CD4-positive, alpha-beta T cell treated with Interleukin-15 for 1 hour (primary cell): ENCODE measurements around the gene EDNRB.
"Not testable (repeated sequence)": the region's sequence is repeated elsewhere in the genome, so short reads cannot be mapped to it uniquely, and the experiment has no call there.

Experiments
- DNase-seq: peaks from one replicate; pipeline ENCODE4 v3.0.0-alpha.2; 2020

Gene EDNRB

GRCh38 chr13:77894743-77895142, 23.9 kb downstream of the EDNRB start:
- DNase-seq, result no peak

GRCh38 chr13:77893066-77893465, 25.6 kb downstream of the EDNRB start:
- DNase-seq, result no peak

GRCh38 chr13:77892491-77892890, 26.1 kb downstream of the EDNRB start:
- DNase-seq, result no peak

GRCh38 chr13:77891486-77891885, 27.1 kb downstream of the EDNRB start:
- DNase-seq, result no peak

DNA sequence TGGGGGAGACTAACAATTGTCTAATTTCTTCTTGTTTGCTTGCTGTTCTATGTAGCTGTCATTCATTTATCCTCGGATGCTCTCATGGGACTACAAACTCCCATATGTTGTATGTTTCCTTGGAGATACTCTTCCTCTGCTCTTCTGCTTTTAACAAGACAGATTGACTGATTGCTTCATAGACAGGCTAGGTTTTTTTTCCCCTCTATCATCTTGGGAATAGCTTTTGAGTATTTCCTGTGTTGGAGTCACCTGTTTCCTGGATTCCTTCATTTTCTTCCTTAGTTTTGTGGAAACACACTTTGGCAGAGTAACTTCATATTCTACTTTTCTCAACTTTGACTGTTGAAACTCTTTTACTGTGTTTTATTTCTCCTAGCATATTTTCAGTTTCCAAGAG, 27.6 kb downstream of the EDNRB start:
- no peak for DNase-seq

DNA sequence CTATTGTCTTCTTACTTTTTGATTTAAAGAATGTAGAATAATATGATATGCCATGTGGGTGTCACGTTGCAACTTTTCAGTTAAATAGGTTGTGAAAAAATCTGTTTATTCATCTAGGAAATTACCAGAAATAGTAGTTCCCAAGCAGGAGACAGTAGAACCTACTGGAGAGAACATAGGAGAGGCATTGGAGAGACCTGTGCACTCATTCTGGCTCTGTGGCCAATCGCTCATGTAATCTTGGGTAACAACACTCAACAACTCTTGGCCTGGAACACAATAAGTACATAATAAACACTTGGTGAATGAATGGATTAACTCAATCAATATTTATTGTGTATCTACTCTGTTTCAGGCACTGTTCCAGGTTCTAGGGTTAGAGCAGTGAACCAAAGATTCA, 35.3 kb downstream of the EDNRB start:
- no peak for DNase-seq

- DNase-seq, result no peak
These were observed 40.4 kb downstream of the EDNRB start for GRCh38 chr13:77878190-77878589.

DNA sequence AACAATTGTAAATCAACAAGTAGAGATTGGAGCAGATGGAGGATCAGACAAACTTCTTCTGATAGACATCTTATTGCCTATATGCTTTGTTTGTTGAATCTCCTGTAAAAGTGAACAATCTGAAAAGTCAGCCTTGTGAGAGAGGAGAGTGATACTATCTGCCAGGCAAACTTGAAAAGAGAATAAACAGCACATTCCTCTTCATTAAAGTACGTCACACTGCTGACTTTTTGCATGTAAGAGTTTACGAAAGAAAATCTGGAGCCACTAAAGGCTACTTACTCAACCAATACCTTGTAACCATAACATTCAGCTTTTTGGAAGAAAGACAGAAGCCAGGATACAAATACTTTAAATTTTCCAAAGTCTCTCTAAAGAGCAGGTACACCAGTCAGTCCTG, 42.5 kb downstream of the EDNRB start:
- DNase-seq, result no peak

GRCh38 chr13:77874406-77874805, 44.2 kb downstream of the EDNRB start:
- no peak for DNase-seq

GRCh38 chr13:77872995-77873394, 45.6 kb downstream of the EDNRB start:
- DNase-seq, result no peak

- no peak for DNase-seq
These were observed 47.0 kb downstream of the EDNRB start for GRCh38 chr13:77871596-77871995.

GRCh38 chr13:77868717-77869116, 49.9 kb downstream of the EDNRB start:
- no peak for DNase-seq

DNA sequence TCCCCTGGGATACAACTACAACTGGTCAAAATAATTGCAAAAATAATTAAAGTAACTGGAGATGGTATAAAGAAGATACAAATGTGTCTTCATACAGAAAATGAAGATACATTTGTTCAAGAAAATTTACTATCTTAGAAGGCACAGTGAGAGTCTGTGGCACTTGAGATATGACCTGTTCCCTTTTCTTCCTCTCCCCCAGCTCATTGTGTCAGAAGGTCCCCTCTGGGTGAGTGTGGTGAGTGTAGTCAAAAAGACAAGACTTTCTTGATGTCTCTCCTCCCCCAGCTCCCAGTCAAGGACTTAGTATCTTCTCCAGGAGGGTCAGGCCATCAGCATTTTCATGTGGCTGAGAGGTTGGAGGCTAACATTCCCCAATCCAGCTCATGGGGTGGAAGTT, 51.7 kb downstream of the EDNRB start:
- DNase-seq, result no peak

DNA sequence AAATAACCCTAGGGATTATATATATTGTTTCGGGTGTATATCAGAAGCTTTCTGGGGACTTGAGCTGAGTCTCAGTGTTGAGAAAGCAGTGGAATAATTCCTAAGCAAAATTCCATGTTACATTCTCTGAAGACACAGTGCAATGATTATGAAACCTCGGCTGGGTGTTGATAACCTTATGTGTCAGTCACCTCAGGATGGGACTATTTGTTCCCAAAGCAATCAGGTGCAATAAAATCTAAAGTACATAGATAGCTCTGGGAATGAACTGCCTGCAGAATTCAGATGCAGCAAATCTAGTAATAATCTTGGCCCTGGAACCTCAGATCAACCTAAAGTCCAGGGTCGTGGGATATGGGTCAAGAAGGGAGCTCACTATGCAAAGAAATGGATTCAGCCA, 53.0 kb downstream of the EDNRB start:
- no peak for DNase-seq

DNA sequence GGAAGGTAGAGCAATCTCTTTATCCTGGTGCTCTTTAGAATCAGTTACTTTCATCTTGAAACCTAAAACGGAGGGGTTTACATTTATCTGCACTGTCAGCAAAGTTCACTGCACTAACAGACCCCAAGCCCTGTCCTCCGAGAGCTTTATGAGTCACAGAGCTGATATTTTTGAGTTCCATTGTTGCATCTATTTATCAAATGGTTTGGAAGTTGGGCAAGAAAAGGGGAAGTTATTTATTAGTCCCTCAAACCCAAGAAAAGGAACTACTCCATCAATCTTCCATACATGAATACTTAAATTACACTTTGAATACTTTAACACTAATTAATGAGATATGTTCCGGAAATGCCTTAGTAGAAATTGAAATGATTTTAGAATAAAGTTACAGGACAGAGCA, 55.5 kb downstream of the EDNRB start:
- DNase-seq, result no peak

DNA sequence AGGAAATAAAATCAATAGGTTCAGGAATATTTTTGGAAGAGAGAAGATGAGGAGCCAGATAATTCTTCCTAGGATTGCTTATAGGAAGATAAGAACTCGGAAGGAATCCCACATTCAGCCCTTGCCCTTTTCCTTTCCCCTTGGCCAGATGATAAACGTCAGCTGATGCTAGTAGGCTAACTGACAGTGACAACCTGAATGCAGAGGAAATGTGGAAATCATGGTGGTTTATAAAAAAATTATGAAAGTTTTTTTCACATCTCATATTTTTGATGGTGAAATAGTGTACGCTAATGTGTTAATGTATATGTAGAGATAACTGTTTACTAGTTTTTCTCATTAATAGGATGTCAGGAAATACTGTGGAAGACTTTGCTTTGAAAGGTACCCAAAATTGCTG, 56.9 kb downstream of the EDNRB start:
- DNase-seq, result no peak

GRCh38 chr13:77860507-77860981, 58.1 kb downstream of the EDNRB start:
- DNase-seq, result no peak

DNA sequence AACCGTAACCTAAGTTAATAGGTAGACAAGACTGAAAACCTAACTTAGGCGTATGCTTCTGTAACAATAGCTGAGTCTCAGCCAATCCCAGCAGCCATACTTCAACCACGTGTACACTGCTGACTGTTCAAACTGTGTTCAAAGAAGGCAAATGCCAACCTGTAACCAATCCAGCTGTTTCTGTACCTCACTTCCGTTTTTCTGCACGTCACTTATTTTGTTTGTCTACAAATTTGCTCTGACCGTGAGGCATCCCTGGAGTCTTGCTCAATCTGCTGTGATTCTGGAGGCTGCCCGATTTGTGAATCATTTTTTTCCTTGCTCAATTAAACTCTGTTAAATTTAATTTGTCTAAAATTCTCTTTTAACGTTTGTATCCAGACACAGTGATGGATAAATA, 59.2 kb downstream of the EDNRB start:
- DNase-seq, result no peak

DNA sequence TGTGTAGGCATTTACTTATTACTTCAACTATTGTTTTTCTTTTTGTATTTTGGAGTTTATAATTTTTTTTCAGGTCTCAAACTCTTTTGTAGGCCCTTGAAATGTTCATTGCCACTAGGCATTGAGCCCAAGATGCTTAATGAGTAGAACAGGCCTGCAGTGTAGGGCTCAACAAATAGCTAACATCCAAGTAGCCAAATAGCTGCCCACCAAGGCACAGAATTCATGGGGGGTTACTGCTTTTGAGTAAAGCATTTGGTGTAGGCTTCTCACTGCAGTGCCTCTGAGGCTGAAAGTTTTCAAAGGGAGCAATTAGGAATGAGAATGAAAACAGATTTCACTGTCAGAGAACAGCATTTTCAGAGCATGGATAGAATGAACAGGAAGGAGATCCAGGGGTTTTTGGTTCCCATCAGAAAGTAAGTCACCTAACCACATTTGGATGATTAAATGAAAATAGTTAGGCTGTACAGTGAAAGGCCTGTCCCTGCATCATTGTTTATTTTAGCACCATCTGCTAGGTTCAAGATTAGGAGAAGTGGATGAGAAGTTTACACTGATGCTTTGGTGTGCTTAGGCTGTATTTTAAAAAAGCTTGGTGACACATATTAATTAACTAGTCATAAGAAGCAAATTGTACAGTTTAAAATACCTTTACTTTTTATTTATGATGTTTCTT, 61.0 kb downstream of the EDNRB start:
- DNase-seq, result no peak

GRCh38 chr13:77853703-77854102, 64.9 kb downstream of the EDNRB start:
- DNase-seq, result no peak

DNA sequence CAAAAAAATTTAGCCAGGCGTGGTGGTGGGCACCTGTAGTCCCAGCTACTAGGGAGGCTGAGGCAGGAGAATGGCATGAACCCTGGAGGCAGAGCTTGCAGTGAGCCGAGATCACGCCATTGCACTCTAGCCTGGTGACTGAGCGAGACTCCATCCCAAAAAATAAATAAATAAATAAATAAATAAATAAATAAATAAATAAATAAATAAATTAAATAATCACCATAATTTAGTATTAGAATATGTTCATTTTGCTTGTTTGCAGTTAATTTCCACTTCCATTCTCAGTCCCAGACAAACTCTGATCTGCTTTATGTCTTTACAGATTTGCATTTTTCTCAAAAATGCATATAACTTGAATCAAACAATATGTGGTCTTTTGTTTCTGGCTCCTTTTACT, 70.6 kb downstream of the EDNRB start:
- not testable (repeated sequence) for DNase-seq

GRCh38 chr13:77846173-77846572, 72.5 kb downstream of the EDNRB start:
- no peak for DNase-seq
